Left ventricle myocardium inferior (tissue), 1 donor: ENCODE data around the gene CDON. TPM values are rescaled to one million over a fixed set of nuclear protein-coding genes. Genes with fewer than 3 reads are reported as not detected.

Experiments
- DNase-seq: peaks from one replicate; pipeline ENCODE4 v3.0.0-alpha.2; 2020
- H3K27ac ChIP-seq: fragments of 200-600 bp; replicated peaks from 2 replicates; pipeline ENCODE4 v1.8.0; 2021
- H3K27me3 ChIP-seq: fragments of 200-600 bp; 2 replicates; pipeline ENCODE4 v1.8.0; 2021; ENCODE audit warnings: low read depth
- H3K36me3 ChIP-seq: fragments of 200-600 bp; 2 replicates; pipeline ENCODE4 v1.8.0; 2021
- H3K4me1 ChIP-seq: fragments of 200-600 bp; 2 replicates; pipeline ENCODE4 v1.8.0; 2021
- H3K4me3 ChIP-seq: fragments of 200-600 bp; 2 replicates; pipeline ENCODE4 v1.8.0; 2021; ENCODE audit warnings: mild to moderate bottlenecking, moderate library complexity
- H3K9me3 ChIP-seq: fragments of 200-600 bp; replicated peaks from 2 replicates; pipeline ENCODE4 v1.8.0; 2021
- CTCF ChIP-seq: fragments of 200-600 bp; IDR thresholded peaks from 2 replicates; pipeline ENCODE4 v1.8.0; 2021; ENCODE audit warnings: antibody characterized with exemption, mild to moderate bottlenecking, borderline replicate concordance
- intact Hi-C: fragments of 100-400 bp; cut with micrococcal nuclease; formaldehyde crosslinking; loops from one replicate; pipeline ENCODE4 v1.11.0; 2022
- total RNA-seq: library from RNA; stranded (reverse); fragmentation: NEBNext Ultra II Directional; extraction: Animal tissue kit (Norgen Biotek cat#: 25700); gene quantifications from one replicate; pipeline ENCODE4 v1.2.1, GENCODE V29; 2021
- donor health status: DM: no; HTN: yes; CAD: no; lungs with severe emphysema.

Gene CDON
- total RNA-seq, 1 donor from 2014 or later: 9.9 TPM

- intact Hi-C loops: no loop called here
- H3K4me3 ChIP-seq: no peak overlapping the region
- H3K27ac ChIP-seq: no peak overlapping the region
- no peaks in the 10 kb centered on the region for H3K4me1 ChIP-seq
- no peaks in the 10 kb centered on the region for H3K36me3 ChIP-seq
- no peak for DNase-seq
- H3K9me3 ChIP-seq: no peaks in the 10 kb centered on the region
- TF ChIP-seq CTCF: no peak
- H3K27me3 ChIP-seq: peaks cover 29% of the 10 kb centered on the region
These were observed 131.0 kb downstream of the CDON start for GRCh38 chr11:125931668-125932067.

GRCh38 chr11:125931116-125931515, 131.6 kb downstream of the CDON start:
- Histone ChIP-seq H3K27me3 (peaks cover 29% of the 10 kb centered on the region), H3K36me3 (no peaks in the 10 kb centered on the region), H3K27ac (no peak overlapping the region), H3K4me1 (no peaks in the 10 kb centered on the region), H3K9me3 (no peaks in the 10 kb centered on the region), H3K4me3 (no peak overlapping the region)
- intact Hi-C loops: no loop called here
- DNase-seq: no peak
- TF ChIP-seq CTCF: no peak

- Histone ChIP-seq H3K27ac (no peak overlapping the region), H3K36me3 (no peaks in the 10 kb centered on the region), H3K4me3 (no peak overlapping the region), H3K9me3 (no peaks in the 10 kb centered on the region), H3K27me3 (peaks cover 29% of the 10 kb centered on the region), H3K4me1 (no peaks in the 10 kb centered on the region)
- TF ChIP-seq CTCF: no peak
- DNase-seq: no peak
- intact Hi-C loops: no loop called here
These were observed 132.6 kb downstream of the CDON start for GRCh38 chr11:125930076-125930450.

GRCh38 chr11:125929445-125930075, 133.1 kb downstream of the CDON start:
- no peaks in the 10 kb centered on the region for H3K9me3 ChIP-seq
- peaks cover 29% of the 10 kb centered on the region for H3K27me3 ChIP-seq
- no peaks in the 10 kb centered on the region for H3K36me3 ChIP-seq
- no peak for TF ChIP-seq CTCF
- no peak overlapping the region for H3K4me3 ChIP-seq
- DNase-seq: no peak
- H3K4me1 ChIP-seq: no peaks in the 10 kb centered on the region
- no peak overlapping the region for H3K27ac ChIP-seq
- intact Hi-C loops: no loop called here

- no peaks in the 10 kb centered on the region for H3K36me3 ChIP-seq
- H3K4me1 ChIP-seq: no peaks in the 10 kb centered on the region
- H3K4me3 ChIP-seq: no peak overlapping the region
- no peak for DNase-seq
- TF ChIP-seq CTCF: no peak
- H3K9me3 ChIP-seq: no peaks in the 10 kb centered on the region
- peaks cover 29% of the 10 kb centered on the region for H3K27me3 ChIP-seq
- intact Hi-C loops: no loop called here
- no peak overlapping the region for H3K27ac ChIP-seq
These were observed 136.0 kb downstream of the CDON start for GRCh38 chr11:125926682-125927081.

GRCh38 chr11:125925804-125926203, 136.9 kb downstream of the CDON start:
- no peaks in the 10 kb centered on the region for H3K4me1 ChIP-seq
- H3K27me3 ChIP-seq: peaks cover 25% of the 10 kb centered on the region
- no peaks in the 10 kb centered on the region for H3K9me3 ChIP-seq
- no peak for DNase-seq
- H3K36me3 ChIP-seq: no peaks in the 10 kb centered on the region
- no peak overlapping the region for H3K27ac ChIP-seq
- intact Hi-C loops: no loop called here
- no peak overlapping the region for H3K4me3 ChIP-seq
- no peak for TF ChIP-seq CTCF
